GM18951 (cell line): ENCODE data around the gene RBM17.
"Not testable (repeated sequence)": the region's sequence is repeated elsewhere in the genome, so short reads cannot be mapped to it uniquely, and the experiment has no call there.

Experiments used
- POLR2A ChIP-seq: IDR thresholded peaks from 4 replicates; pipeline ENCODE4 v1.6.1; 2011; ENCODE audit warnings: mild to moderate bottlenecking; ENCODE audit not compliant: insufficient read length, insufficient read depth; ENCODE audit errors: extremely low read depth
- in situ Hi-C: fragments of 300-500 bp; cut with MboI; formaldehyde crosslinking; loops from one replicate; pipeline ENCODE4 v1.12.0; 2022; ENCODE audit warnings: low sequenced_read_pairs, mixed read lengths, inconsistent platforms; ENCODE audit not compliant: unreplicated experiment

Gene RBM17

DNA sequence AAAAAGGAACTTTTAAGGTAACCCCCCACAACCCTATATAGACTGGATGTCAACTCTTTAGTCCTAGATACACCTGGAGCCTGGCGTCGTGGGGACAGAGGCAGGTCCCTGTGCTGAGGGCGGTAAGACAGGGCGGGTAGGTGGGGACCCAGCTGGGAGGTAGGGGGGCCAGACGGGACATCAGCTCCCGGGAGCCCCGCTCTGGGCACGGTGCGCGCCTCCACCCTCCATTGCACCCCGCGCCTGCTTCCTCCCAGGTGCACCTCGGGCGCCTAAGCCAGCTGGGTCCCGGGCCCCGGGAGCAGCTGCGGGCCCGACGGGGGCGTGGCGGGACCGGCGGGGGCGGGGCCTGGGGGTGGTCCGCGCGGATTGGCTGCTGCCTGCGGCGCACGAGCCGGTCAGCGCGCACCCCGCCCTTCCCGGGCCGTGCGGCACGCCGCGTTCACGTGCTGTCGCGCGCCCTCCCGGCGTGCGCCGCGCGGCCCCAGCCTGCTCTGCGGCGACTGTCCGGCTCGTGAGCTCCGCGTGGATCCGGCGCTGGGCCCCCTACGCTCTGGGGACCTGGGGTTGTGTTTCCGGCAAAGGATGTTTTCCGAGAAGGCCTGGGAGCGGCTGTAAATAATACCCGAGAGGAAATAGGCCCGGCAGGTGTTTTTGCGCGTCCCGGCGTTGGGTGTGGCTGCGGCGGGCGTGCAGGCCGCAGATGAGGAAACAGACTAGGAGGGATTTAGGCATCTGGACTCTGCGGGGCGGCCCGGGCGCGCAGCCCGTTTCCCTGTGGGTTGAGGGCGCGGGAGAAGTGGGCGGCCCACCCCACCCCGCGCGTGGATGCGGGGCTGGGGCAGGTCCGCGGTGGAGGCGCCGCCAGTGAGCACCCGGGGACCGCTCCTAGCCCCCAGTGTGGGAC is 74.8 kb downstream of the RBM17 start:
- TF ChIP-seq POLR2A = peak; percentile 87
- in situ Hi-C loops = no loop called here

DNA sequence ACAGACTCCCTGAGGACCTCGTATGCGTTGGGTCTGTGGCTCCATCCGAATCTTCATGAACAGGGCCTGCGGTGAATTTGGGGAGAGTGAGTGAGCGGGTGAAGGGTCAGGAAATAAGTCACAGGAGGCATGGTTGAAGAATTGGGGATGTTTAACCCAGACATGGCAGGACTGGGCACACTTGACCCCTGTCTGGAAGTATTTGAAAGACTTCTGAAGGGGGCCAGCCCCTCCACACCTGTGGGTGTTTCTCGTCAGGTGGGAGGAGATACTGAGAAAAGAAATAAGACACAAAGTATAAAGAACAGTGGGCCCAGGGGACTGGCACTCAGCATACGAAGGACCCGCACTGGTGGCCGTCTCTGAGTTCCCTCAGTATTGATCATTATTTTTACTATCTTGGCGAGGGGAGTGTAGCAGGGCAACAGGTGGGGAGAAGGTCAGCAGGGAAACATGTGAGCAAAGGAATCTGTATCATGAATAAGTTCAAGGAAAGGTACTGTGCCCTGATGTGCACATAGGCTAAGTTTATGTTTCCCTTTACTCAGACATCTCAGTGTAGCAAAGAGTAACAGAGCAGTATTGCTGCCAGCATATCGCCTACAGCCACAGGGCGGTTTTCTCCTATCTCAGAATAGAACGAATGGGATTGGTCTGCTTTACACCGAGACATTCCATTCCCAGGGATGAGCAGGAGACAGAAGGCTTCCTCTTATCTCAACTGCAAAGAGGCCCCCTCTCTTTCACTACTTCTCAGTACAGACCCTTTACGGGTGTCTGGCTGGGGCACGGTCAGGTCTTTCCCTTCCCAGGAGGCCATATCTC is 75.6 kb downstream of the RBM17 start:
- in situ Hi-C loops = no loop called here
- TF ChIP-seq POLR2A = no peak

DNA sequence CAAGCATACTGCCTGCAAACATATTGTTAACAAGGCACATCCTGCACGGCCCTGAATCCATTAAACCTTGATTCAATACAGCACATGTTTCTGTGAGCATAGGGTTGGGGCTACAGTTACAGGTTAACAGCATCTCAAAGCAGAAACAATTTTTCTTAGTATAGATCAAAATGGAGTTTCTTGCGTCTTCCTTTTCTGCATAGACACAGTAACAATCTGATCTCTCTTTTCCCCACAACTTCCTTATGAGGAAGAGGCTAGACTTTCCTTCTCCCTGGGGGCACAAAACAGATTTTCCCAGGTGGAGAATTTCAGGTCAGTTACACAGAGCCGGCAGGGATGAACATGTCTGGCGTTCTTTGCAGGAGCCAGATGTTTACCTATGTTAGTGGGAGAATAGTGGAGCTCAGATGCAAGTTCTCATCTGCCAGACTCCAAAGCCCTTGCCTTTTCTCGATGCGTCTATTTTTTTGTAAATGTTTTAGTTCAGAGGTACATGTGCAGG is 76.4 kb downstream of the RBM17 start:
- in situ Hi-C loops = no loop called here
- TF ChIP-seq POLR2A = no peak

DNA sequence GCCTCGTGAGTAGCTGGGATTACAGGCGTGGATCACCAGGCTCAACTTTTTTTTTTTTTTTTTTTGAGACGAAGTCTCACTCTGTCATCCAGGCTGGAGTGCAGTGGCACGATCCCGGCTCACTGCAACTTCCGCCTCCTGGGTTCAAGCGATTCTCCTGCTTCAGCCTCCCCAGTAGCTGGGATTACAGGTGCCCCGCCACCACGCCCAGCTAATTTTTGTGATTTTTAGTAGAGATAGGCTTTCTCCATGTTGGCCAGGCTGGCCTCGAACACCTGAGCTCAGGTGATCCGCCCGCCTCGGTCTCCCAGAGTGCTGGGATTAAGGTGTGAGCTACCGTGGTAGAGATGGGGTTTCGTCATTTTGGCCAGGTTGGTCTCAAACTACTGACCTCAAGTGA is 77.1 kb downstream of the RBM17 start:
- in situ Hi-C loops = not testable (repeated sequence)
